Panc1 (cell line): ENCODE data around the gene EPHB1. TPM values are rescaled to one million over a fixed set of nuclear protein-coding genes. Genes with fewer than 3 reads are reported as not detected.

Source experiments
- ATAC-seq: fragments of 200-7000 bp; cut with Tn5 transposase; 2 replicates; pipeline ENCODE4 v1.9.1; 2020; ENCODE audit warnings: mild to moderate bottlenecking, moderate library complexity
- BruUV-seq: library from RNA; stranded (reverse); fragments of 400-500 nt; replicated peaks from 2 replicates; lab custom pipeline; 2021; lab: Mats Ljungman, UMichigan
- CTCF ChIA-PET: fragments of 300-600 bp; sonication (Branson Sonifier 250); formaldehyde crosslinking; loops from one replicate; lab custom pipeline; 2022; ENCODE audit warnings: antibody characterized with exemption; lab: Charles Lee
- POLR2A ChIA-PET: fragments of 300-600 bp; sonication (Branson Sonifier 250); formaldehyde crosslinking; loops from one replicate; lab custom pipeline; 2022; ENCODE audit warnings: antibody characterized with exemption; lab: Charles Lee
- DNase-seq: peaks from one replicate; pipeline ENCODE4 v3.0.0-alpha.2; 2010; ENCODE audit warnings: low read depth, low spot score
- H3K27ac ChIP-seq: 2 replicates; pipeline ENCODE4 v1.5.1; 2011; ENCODE audit warnings: mild to moderate bottlenecking, low read length, inconsistent platforms
- H3K27me3 ChIP-seq: fragments of 200-500 bp; sonication (Bioruptor generic); 2 replicates; pipeline ENCODE4 v1.6.0; 2014; ENCODE audit warnings: low read length, inconsistent platforms; ENCODE audit not compliant: control insufficient read depth, insufficient read depth
- H3K36me3 ChIP-seq: fragments of 200-500 bp; sonication (Bioruptor generic); 2 replicates; pipeline ENCODE4 v1.5.1; 2014; ENCODE audit warnings: inconsistent platforms, mild to moderate bottlenecking, low read length, moderate library complexity; ENCODE audit not compliant: control insufficient read depth, insufficient read depth
- H3K4me1 ChIP-seq: 2 replicates; pipeline ENCODE4 v1.5.1; 2011; ENCODE audit warnings: inconsistent platforms, mild to moderate bottlenecking, low read length, moderate library complexity; ENCODE audit not compliant: control insufficient read depth, insufficient read depth
- H3K4me3 ChIP-seq, 2 experiments: 2 replicates each; pipeline ENCODE4 v1.5.1; 2011 to 2012; ENCODE audit warnings: low read depth in 2 of 2, low read length in 2 of 2, mild to moderate bottlenecking in 2 of 2, inconsistent platforms in 1 of 2, moderate library complexity in 1 of 2
- H3K9me3 ChIP-seq: fragments of 200-500 bp; sonication (Bioruptor generic); 2 replicates; pipeline ENCODE4 v1.5.1; 2014; ENCODE audit warnings: low read depth, mild to moderate bottlenecking, inconsistent platforms, low read length, moderate library complexity; ENCODE audit not compliant: control insufficient read depth, insufficient read depth
- POLR2AphosphoS5 ChIP-seq: IDR thresholded peaks from 2 replicates; pipeline ENCODE4 v1.6.1; 2012; ENCODE audit warnings: mild to moderate bottlenecking, low read depth, low read length, moderate library complexity
- SIN3A ChIP-seq: IDR thresholded peaks from 2 replicates; pipeline ENCODE4 v1.6.1; 2012; ENCODE audit warnings: low read depth, mild to moderate bottlenecking, low read length, moderate library complexity, borderline replicate concordance; ENCODE audit not compliant: insufficient read depth
- TCF7L2 ChIP-seq: IDR thresholded peaks from 2 replicates; pipeline ENCODE4 v1.6.1; 2011; ENCODE audit warnings: mild to moderate bottlenecking, low read depth, low read length, inconsistent platforms
- in situ Hi-C: cut with HindIII; loops from 2 replicates; pipeline ENCODE4 v1.10.0; 2016; ENCODE audit warnings: low sequenced_read_pairs, low pct_unique_long_range_greater_than_20kb
- intact Hi-C: fragments of 100-400 bp; cut with micrococcal nuclease; formaldehyde crosslinking; loops from one replicate; pipeline ENCODE4 v1.10.0; 2022; ENCODE audit not compliant: unreplicated experiment
- total RNA-seq: library from RNA; stranded (reverse); gene quantifications from one replicate; pipeline ENCODE4 v1.2.1, GENCODE V29; 2021; ENCODE audit not compliant: unreplicated experiment
- TF ChIP-seq, protein P1 (sequence below), 2 experiments: IDR thresholded peaks; 2 replicates each; pipeline ENCODE4 v1.6.1; 2011 to 2012; ENCODE audit warnings: low read depth in 2 of 2, control low read depth in 1 of 2, low read length in 1 of 2, mild to moderate bottlenecking in 1 of 2, moderate library complexity in 1 of 2; ENCODE audit not compliant: insufficient read depth in 1 of 2
- TF ChIP-seq, protein P2 (sequence below): fragments of 450-650 bp; IDR thresholded peaks from 2 replicates; pipeline ENCODE4 v1.5.1; 2017; ENCODE audit warnings: mild to moderate bottlenecking

The EPHB1 gene
- total RNA-seq, 1 experiment from 2014 or later: 0.46 TPM

DNA sequence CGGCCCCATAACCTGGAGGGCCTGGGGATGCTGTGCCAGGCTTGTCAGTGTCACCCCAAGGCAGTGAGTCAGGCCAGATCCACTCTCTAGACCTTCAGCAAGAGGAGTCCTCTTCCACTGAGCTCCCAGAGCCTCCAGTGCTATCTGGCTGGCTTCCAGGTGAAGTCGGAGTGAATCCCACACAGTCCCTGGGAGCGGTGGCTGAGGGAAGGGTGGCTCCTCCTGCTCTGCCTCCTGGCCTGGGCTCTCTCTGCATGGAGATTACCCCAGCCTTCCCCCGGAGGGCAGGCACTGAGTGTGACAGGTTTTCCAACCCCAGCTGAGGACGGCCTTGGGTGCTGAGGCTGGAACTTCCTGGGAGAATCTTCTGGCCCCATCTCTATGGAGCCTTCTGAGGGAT, 82.7 kb downstream of the EPHB1 start:
- Histone ChIP-seq H3K27ac (no peak overlapping the region), H3K4me1 (no peaks in the 10 kb centered on the region), H3K36me3 (no peaks in the 10 kb centered on the region), H3K9me3 (no peaks in the 10 kb centered on the region), H3K27me3 (peaks cover 9% of the 10 kb centered on the region), H3K4me3 (no peak overlapping the region)
- no TSS peak for BruUV-seq
- POLR2A ChIA-PET: no interaction called here
- intact Hi-C loops: no loop called here
- no peak for DNase-seq
- ATAC-seq: no peak
- CTCF ChIA-PET: no interaction called here
- TF ChIP-seq, protein P1, sequence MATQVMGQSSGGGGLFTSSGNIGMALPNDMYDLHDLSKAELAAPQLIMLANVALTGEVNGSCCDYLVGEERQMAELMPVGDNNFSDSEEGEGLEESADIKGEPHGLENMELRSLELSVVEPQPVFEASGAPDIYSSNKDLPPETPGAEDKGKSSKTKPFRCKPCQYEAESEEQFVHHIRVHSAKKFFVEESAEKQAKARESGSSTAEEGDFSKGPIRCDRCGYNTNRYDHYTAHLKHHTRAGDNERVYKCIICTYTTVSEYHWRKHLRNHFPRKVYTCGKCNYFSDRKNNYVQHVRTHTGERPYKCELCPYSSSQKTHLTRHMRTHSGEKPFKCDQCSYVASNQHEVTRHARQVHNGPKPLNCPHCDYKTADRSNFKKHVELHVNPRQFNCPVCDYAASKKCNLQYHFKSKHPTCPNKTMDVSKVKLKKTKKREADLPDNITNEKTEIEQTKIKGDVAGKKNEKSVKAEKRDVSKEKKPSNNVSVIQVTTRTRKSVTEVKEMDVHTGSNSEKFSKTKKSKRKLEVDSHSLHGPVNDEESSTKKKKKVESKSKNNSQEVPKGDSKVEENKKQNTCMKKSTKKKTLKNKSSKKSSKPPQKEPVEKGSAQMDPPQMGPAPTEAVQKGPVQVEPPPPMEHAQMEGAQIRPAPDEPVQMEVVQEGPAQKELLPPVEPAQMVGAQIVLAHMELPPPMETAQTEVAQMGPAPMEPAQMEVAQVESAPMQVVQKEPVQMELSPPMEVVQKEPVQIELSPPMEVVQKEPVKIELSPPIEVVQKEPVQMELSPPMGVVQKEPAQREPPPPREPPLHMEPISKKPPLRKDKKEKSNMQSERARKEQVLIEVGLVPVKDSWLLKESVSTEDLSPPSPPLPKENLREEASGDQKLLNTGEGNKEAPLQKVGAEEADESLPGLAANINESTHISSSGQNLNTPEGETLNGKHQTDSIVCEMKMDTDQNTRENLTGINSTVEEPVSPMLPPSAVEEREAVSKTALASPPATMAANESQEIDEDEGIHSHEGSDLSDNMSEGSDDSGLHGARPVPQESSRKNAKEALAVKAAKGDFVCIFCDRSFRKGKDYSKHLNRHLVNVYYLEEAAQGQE (IDR thresholded peaks at IDR 0.05; ENCODE audit: insufficient read depth in 1 of 2, low read depth in 2 of 2, low read length in 1 of 2): no peak
- TF ChIP-seq, protein P2, sequence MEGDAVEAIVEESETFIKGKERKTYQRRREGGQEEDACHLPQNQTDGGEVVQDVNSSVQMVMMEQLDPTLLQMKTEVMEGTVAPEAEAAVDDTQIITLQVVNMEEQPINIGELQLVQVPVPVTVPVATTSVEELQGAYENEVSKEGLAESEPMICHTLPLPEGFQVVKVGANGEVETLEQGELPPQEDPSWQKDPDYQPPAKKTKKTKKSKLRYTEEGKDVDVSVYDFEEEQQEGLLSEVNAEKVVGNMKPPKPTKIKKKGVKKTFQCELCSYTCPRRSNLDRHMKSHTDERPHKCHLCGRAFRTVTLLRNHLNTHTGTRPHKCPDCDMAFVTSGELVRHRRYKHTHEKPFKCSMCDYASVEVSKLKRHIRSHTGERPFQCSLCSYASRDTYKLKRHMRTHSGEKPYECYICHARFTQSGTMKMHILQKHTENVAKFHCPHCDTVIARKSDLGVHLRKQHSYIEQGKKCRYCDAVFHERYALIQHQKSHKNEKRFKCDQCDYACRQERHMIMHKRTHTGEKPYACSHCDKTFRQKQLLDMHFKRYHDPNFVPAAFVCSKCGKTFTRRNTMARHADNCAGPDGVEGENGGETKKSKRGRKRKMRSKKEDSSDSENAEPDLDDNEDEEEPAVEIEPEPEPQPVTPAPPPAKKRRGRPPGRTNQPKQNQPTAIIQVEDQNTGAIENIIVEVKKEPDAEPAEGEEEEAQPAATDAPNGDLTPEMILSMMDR: no peak
- no peak for TF ChIP-seq POLR2AphosphoS5
- no peak for TF ChIP-seq SIN3A
- in situ Hi-C loops: no loop called here

DNA sequence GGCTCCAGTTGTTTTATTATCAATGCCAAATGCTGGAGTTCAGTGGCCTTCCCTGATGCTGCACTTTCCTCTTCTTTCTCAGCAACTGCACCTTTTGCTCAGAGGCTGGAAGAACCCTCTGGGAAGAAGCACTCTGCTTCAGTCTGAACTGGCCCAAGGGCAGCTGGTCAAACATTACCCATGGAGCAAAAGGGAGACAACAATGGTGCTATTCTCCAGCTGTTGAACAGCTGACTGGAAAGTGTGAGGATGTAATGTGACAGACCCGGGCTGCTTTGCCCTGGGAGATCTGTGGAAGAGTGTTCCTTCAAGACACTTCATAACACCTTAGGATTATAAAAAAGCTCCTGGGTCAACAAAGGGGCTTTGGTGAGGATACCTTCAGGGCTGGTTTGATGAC, 84.9 kb downstream of the EPHB1 start:
- H3K4me3 ChIP-seq: no peak overlapping the region
- TF ChIP-seq TCF7L2: no peak
- no peak for TF ChIP-seq SIN3A
- TF ChIP-seq POLR2AphosphoS5: no peak
- TF ChIP-seq, protein P1 (IDR thresholded peaks at IDR 0.05; ENCODE audit: insufficient read depth in 1 of 2, low read depth in 2 of 2, low read length in 1 of 2): no peak
- TF ChIP-seq, protein P2: no peak
- no peak overlapping the region for H3K27ac ChIP-seq
- peaks cover 7% of the 10 kb centered on the region for H3K27me3 ChIP-seq
- POLR2A ChIA-PET: no interaction called here
- H3K9me3 ChIP-seq: no peaks in the 10 kb centered on the region
- no peaks in the 10 kb centered on the region for H3K36me3 ChIP-seq
- no peak for ATAC-seq
- no TSS peak for BruUV-seq
- CTCF ChIA-PET: no interaction called here
- no peaks in the 10 kb centered on the region for H3K4me1 ChIP-seq
- DNase-seq: no peak
- in situ Hi-C loops (no loop called here), intact Hi-C loops (no loop called here)
